Activated CD8-positive, alpha-beta T cell treated with anti-CD3 and anti-CD28 coated beads for 36 hours (primary cell): ENCODE data around the gene DHRS3. TPM values are rescaled to one million over a fixed set of nuclear protein-coding genes. Genes with fewer than 3 reads are reported as not detected.
A peak's percentile ranks its signal among the peaks of the same experiment; 100 is the strongest.

ENCODE experiments used
- ATAC-seq: fragments of 200-7000 bp; cut with Tn5 transposase; one replicate; pipeline ENCODE4 v1.10.0; 2021; ENCODE audit warnings: mild to moderate bottlenecking, moderate library complexity
- CTCF ChIA-PET: fragments of 350-600 bp; sonication (Branson Sonifier 250); formaldehyde crosslinking; loops from one replicate; lab custom pipeline; 2021; ENCODE audit warnings: antibody characterized with exemption; lab: Charles Lee
- POLR2A ChIA-PET: fragments of 350-600 bp; sonication (Branson Sonifier 250); formaldehyde crosslinking; loops from one replicate; lab custom pipeline; 2021; ENCODE audit warnings: antibody characterized with exemption; lab: Charles Lee
- DNase-seq: peaks from one replicate; pipeline ENCODE4 v3.0.0-alpha.2; 2020
- H3K27ac Mint-ChIP-seq: one replicate; pipeline ENCODE4 v1.8.0; 2021; ENCODE audit warnings: mild to moderate bottlenecking, mixed read lengths
- H3K27me3 Mint-ChIP-seq: one replicate; pipeline ENCODE4 v1.8.0; 2021; ENCODE audit warnings: mixed read lengths
- H3K36me3 Mint-ChIP-seq: one replicate; pipeline ENCODE4 v1.8.0; 2021; ENCODE audit warnings: low read depth, mixed read lengths
- H3K4me1 Mint-ChIP-seq: one replicate; pipeline ENCODE4 v1.8.0; 2021; ENCODE audit warnings: low read depth, mixed read lengths
- H3K4me3 Mint-ChIP-seq: one replicate; pipeline ENCODE4 v1.8.0; 2021; ENCODE audit warnings: mild to moderate bottlenecking, moderate library complexity, mixed read lengths
- H3K9me3 Mint-ChIP-seq: one replicate; pipeline ENCODE4 v1.8.0; 2021; ENCODE audit warnings: mixed read lengths
- CTCF ChIP-seq: fragments of 200-600 bp; IDR thresholded peaks from one replicate; pipeline ENCODE4 v1.8.0; 2022; ENCODE audit warnings: antibody characterized with exemption, mild to moderate bottlenecking
- intact Hi-C: fragments of 100-400 bp; cut with micrococcal nuclease; formaldehyde crosslinking; loops from one replicate; pipeline ENCODE4 v1.10.0; 2022
- microRNA-seq: library from miRNA; unstranded; fragments of <30 nt; microRNA quantifications from one replicate; pipeline ENCODE4 v1.2.0, GENCODE V29; 2022; ENCODE audit warnings: borderline microRNAs expressed, borderline replicate concordance
- total RNA-seq, 2 experiments: library from RNA; stranded (reverse); gene quantifications; one replicate each; pipeline ENCODE4 v1.2.3, GENCODE V29; 2021

Gene DHRS3
- total RNA-seq, 2 experiments from 2014 or later: 129 to 135 TPM

- DNase-seq (no peak), ATAC-seq (no peak)
- intact Hi-C loops: no loop called here
- peaks cover 12% of the 10 kb centered on the region for H3K36me3 Mint-ChIP-seq
- peak overlapping the region; percentile 86 for H3K27ac Mint-ChIP-seq
- no peaks in the 10 kb centered on the region for H3K27me3 Mint-ChIP-seq
- H3K4me1 Mint-ChIP-seq: peaks cover 26% of the 10 kb centered on the region
- TF ChIP-seq CTCF: no peak
- no peak overlapping the region for H3K4me3 Mint-ChIP-seq
- CTCF ChIA-PET: interaction anchor here (0.8 to 1.4 kb wide), 3 partner anchors 9 to 112 kb away, joined by 3 to 6 read pairs (median 3); no protein-coding TSS in a partner anchor
- POLR2A ChIA-PET: interaction anchor here (0.5 to 2.4 kb wide), 5 partner anchors 9 to 610 kb away, joined by 3 to 17 read pairs (median 5); no protein-coding TSS in a partner anchor
- no peaks in the 10 kb centered on the region for H3K9me3 Mint-ChIP-seq
Measured at GRCh38 chr1:12519693-12520364, 98.2 kb downstream of the DHRS3 start.

GRCh38 chr1:12518931-12519692 is 98.9 kb downstream of the DHRS3 start:
- H3K4me1 Mint-ChIP-seq: peaks cover 34% of the 10 kb centered on the region
- intact Hi-C loops: no loop called here
- H3K4me3 Mint-ChIP-seq: no peak overlapping the region
- ChIA-PET POLR2A (interaction anchor here (0.5 to 2.4 kb wide), 11 partner anchors 9 to 609 kb away, joined by 3 to 17 read pairs (median 5); no protein-coding TSS in a partner anchor), CTCF (interaction anchor here (0.6 to 1.4 kb wide), 5 partner anchors 10 to 112 kb away, joined by 3 to 6 read pairs (median 3); no protein-coding TSS in a partner anchor)
- TF ChIP-seq CTCF: no peak
- no peaks in the 10 kb centered on the region for H3K9me3 Mint-ChIP-seq
- DNase-seq (peak; percentile 88), ATAC-seq (peak; percentile 95)
- H3K27me3 Mint-ChIP-seq: no peaks in the 10 kb centered on the region
- H3K36me3 Mint-ChIP-seq: peaks cover 12% of the 10 kb centered on the region
- H3K27ac Mint-ChIP-seq: peak overlapping the region; percentile 86

Small RNAs within 50 kb of the gene (microRNA-seq; reads per million reads assigned to microRNA genes)
- gene MIR6730: not detected

Other genes with a start within 250 kb of the DHRS3 start
- gene AADACL4, start 25.9 kb upstream of the DHRS3 start, total RNA-seq: not detected
- gene AADACL3, start 97.9 kb upstream of the DHRS3 start, total RNA-seq: not detected
- not detected for gene CFAP107, start 128.0 kb upstream of the DHRS3 start, total RNA-seq
- not detected for gene PRAMEF12, start 155.5 kb upstream of the DHRS3 start, total RNA-seq
- not detected for gene PRAMEF1, start 173.2 kb upstream of the DHRS3 start, total RNA-seq
- not detected for gene PRAMEF11, start 213.2 kb upstream of the DHRS3 start, total RNA-seq
- gene HNRNPCL1, start 230.5 kb upstream of the DHRS3 start, total RNA-seq: not detected
- not detected for gene PRAMEF2, start 238.9 kb upstream of the DHRS3 start, total RNA-seq